HG02973 (cell line): Measurements from ENCODE around the gene TRAF3.
"Not testable (repeated sequence)": the region's sequence is repeated elsewhere in the genome, so short reads cannot be mapped to it uniquely, and the experiment has no call there.

Source experiments
- ATAC-seq: cut with Tn5 transposase; IDR thresholded peaks from one replicate; pipeline ENCODE4 v1.9.1; 2021; ENCODE audit warnings: moderate library complexity; ENCODE audit not compliant: unreplicated experiment

Gene TRAF3

DNA sequence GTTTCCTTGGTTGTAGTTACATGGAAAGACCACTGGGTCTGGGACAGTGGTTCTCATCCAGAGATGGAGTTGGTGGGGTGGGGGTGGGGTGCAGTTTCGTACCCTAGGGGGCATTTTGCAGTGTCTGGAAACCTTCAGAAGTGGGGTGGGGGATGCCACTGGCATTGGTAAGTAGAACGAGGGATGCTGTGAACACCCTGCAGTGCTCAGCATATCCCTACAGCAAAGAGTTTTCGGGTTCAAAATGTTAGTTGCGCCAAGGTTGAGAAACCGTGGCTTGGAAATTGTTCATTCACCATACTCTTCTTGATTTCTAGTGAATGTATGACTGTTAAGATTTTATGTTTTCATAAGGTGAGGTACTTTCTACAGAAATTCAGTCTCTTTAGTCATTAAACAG, 28.7 kb downstream of the TRAF3 start:
- ATAC-seq: no peak

DNA sequence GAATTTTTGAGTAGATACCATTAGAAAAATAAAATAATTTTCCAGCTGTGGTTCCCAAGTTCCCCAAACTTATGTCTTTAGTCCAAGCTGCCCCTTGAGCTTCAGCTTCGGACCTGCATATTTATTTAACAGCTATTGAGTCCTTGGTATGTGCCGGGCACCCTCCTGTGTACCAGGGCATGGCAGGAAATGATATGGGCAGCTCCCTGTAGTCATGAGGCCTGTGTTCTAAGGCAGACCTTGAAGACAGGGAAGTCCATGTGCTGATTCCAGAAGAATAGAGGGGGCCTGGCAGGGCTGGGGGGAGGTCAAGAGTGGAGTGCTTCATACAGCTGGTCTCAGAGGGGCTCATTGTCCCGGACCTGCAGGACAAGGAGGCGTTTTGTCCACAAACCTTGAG, 29.2 kb downstream of the TRAF3 start:
- no peak for ATAC-seq

GRCh38 chr14:102807013-102807406, 29.8 kb downstream of the TRAF3 start:
- ATAC-seq: no peak

- no peak for ATAC-seq
These were observed 32.6 kb downstream of the TRAF3 start for GRCh38 chr14:102809870-102810269.

DNA sequence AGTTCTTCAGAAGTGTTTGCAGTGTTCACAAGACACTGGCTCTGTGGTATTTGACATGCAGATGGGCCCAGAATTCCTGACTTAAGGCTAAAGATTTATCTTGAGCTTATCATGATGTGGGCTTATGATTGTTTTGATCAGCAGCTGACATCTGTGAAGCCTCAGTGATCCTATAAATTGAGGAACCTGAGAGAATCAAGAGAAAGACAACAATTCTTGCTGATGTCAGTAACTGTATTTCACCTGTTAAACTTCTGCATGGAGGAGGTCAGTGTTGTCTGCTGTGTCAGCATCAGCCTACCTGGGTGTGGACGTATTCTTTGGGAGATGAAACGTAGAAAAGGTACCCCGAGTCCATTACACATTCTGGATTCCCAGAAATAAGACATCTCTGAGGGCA, 33.3 kb downstream of the TRAF3 start:
- no peak for ATAC-seq

DNA sequence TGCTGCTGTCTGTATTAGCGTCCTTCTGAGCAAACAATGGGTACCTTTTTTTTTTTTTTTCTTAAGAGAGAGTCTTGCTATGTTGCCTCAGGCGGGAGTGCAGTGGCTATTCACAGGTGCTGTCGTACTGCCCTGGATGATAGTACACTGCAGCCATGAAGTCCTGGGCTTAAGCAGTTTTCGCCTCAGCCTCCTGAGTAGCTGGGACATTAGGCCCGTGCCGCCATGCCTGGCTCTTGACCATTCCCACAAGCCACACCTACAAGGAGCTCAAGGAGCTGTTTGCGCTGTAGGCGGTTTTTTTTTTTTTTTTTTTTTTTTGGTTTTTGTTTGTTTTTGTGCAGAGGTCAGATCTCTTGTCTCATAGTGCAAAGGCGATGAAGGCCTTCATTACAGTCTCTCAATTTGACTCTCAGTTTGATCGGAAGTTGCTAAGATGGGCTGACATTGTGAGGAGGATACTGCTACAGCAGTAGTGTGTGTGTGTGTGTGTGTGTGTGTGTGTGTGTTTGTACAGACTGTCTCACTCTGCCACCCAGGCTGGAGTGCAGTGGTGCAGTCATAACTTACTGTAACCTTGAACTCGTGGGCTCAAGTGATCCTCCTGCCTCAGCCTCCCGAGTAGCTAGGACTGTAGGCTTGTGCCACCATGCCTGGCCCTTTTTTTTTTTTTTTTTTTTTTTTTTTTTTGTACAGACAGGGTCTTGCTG, 34.2 kb downstream of the TRAF3 start:
- no peak for ATAC-seq

- no peak for ATAC-seq
These were observed 34.7 kb downstream of the TRAF3 start for GRCh38 chr14:102811971-102812370.

GRCh38 chr14:102813691-102814090, 36.4 kb downstream of the TRAF3 start:
- ATAC-seq: no peak

DNA sequence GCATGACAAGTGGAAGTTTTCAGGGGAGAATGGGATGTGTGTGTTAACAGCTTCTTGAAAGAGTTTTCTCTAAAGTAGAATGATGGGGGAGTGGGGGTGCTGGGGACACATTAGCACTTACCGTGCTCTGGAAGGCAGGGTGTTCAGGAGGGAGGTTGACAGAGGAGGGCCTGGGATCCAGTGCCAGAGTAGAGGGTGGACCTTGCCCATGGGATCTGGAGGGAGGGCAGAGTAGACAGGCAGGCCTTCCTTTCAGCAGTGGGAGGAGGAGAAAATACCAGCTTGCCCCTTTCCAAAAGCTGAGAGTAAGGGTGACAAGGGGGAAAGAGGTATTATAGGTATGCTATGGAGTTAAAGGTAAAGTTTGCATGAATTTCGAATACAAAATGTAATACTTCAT, 40.1 kb downstream of the TRAF3 start:
- ATAC-seq: no peak

DNA sequence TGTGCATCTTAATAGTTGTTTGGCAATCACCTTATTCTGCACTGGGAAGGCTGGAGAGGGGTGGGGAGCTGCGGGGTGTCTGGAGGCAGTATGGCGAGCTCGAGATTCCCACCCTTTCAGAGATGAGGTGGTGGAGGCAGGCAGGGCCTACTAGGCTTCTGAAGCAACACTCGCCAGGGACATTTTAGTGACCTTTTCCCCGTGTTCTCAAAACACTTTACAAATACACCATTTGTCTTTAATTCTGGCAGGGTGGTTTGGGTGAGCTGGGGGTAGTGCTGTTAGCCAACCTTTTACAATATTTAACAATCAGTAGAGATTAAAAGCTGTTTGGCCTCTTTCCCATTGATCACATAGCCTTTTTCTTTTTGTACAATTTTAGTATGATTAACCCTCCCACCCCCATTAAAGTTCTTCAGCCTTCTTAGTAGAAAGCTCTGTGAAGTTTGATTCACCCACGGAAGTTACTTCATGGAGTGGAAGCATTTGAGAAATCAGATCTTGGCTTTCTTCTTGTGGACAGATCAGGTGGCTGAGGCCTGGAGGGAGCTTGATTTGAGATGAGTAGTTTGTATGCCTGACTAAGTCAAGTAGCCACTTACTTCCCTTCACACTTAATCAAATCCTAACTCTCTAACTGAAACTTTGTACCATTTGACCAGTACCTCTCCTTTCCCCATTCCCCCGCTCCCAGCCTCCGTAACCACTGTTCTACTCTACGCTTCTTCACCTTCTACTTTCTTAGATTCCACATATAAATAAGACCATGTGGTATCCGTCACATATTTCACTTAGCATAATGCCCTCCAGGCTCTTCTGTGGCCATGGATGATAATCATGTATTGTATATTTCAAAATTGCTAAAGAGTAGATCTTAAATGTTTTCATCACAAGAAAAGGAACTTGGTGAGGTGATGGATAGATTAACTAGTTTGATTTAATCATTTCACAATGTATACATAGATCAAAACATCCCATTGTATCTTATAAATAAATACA, 41.0 kb downstream of the TRAF3 start:
- no peak for ATAC-seq

- ATAC-seq: peak; percentile 68
These were observed 42.0 kb downstream of the TRAF3 start for GRCh38 chr14:102819176-102819628.

DNA sequence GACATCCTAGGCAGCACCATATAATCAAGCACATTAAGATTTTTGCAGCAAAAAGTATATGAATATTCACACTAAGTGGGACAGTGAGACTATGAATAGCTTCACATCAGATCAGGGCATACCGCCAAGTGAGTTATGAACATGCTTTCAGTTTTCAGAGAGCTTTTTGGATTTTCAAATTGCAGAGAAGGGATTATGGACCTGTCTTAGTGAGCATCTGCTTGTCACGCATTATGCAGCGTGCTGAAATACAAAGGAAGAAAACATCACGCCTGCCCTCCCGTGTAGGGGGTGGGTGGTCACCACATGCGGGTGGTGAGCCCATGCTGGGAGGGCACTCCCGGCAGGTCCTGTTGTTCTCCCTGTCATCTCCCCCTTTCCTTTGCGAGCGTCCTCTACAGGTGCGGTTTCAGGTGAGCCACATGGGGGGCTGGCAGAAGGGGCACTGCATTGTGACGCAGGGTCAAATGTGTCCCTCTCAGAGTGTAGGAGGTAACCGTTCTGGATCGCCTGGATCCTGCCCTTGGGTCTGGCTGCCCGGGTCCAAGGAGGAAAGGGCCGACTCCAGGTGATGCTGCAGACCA, 42.6 kb downstream of the TRAF3 start:
- peak; percentile 23 for ATAC-seq

GRCh38 chr14:102821252-102821651, 44.0 kb downstream of the TRAF3 start:
- no peak for ATAC-seq

- ATAC-seq: no peak
These were observed 45.1 kb downstream of the TRAF3 start for GRCh38 chr14:102822311-102822863.

DNA sequence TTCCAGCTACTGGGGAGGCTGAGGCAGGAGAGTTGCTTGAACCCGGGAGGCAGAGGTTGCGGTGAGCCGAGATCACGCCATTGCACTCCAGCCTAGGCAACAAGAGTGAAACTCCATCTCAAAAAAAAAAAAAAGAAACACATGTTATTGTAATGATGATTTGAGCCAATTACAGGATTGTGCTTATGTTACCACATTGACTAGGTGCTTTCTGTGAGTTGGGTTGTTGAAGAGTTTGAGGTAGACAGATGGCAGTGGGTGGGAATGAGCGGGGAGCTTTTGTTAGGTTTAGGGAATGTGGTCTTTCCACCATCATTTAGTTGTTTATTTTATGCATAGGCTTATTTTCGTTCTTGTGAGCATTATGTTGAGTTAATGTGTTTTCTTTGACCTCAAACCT, 45.6 kb downstream of the TRAF3 start:
- ATAC-seq: not testable (repeated sequence)

GRCh38 chr14:102823546-102823945, 46.3 kb downstream of the TRAF3 start:
- ATAC-seq: no peak

GRCh38 chr14:102824832-102825231, 47.6 kb downstream of the TRAF3 start:
- ATAC-seq: no peak

- no peak for ATAC-seq
These were observed 48.3 kb downstream of the TRAF3 start for GRCh38 chr14:102825307-102826095.

- ATAC-seq: no peak
These were observed 48.9 kb downstream of the TRAF3 start for GRCh38 chr14:102826161-102826560.
